Peyer's patch (tissue), 4 donors: ENCODE data around the gene CIZ1.

Source experiments
- CTCF ChIP-seq, 6 experiments: fragments of 450-650 bp in 4 of 6; fragments of 200-600 bp in 2 of 6; sonication (generic) in 1 of 6; IDR thresholded peaks; one replicate each; pipeline ENCODE4 v1.5.1; 2017 to 2019; ENCODE audit warnings: antibody characterized with exemption in 6 of 6, mild to moderate bottlenecking in 3 of 6, moderate library complexity in 1 of 6
- POLR2A ChIP-seq, 2 donors: fragments of 450-650 bp; IDR thresholded peaks; one replicate each; pipeline ENCODE4 v1.5.1; 2017; ENCODE audit warnings: antibody characterized with exemption in 2 of 2, mild to moderate bottlenecking in 2 of 2, moderate library complexity in 2 of 2

GRCh38 chr9:128211981-128212281 lies 20.6 kb upstream of the CIZ1 start:
- TF ChIP-seq POLR2A (IDR thresholded peaks at IDR 0.05), result no peak
- TF ChIP-seq CTCF (IDR thresholded peaks at IDR 0.05), result no peak
